Loucy (cell line): ENCODE results near the gene CIAO3.
"Not testable (repeated sequence)": the region's sequence is repeated elsewhere in the genome, so short reads cannot be mapped to it uniquely, and the experiment has no call there.

Source experiments
- H2AFZ ChIP-seq: fragments of 200-600 bp; sonication (generic); 2 replicates; pipeline ENCODE4 v1.6.0; 2016; ENCODE audit warnings: antibody characterized with exemption, mild to moderate bottlenecking, low read length, moderate library complexity
- H3F3A ChIP-seq: fragments of 200-600 bp; 2 replicates; pipeline ENCODE4 v1.6.0; 2016; ENCODE audit warnings: antibody characterized with exemption, low read depth, mild to moderate bottlenecking
- H3K27me3 ChIP-seq: fragments of 200-600 bp; sonication (generic); 2 replicates; pipeline ENCODE4 v1.6.1; 2014; ENCODE audit warnings: low read length, mild to moderate bottlenecking; ENCODE audit not compliant: insufficient read depth, poor library complexity, severe bottlenecking
- H3K36me3 ChIP-seq: fragments of 200-600 bp; sonication (generic); 2 replicates; pipeline ENCODE4 v1.6.1; 2016; ENCODE audit warnings: low read length; ENCODE audit not compliant: insufficient read depth
- H3K4me1 ChIP-seq: fragments of 200-600 bp; sonication (generic); 2 replicates; pipeline ENCODE4 v1.5.1; 2014; ENCODE audit warnings: low read length, mild to moderate bottlenecking; ENCODE audit not compliant: insufficient read depth, poor library complexity, severe bottlenecking
- H3K4me2 ChIP-seq: fragments of 200-600 bp; sonication (generic); 2 replicates; pipeline ENCODE4 v1.6.0; 2014; ENCODE audit warnings: antibody characterized with exemption, low read length, low read depth, mild to moderate bottlenecking; ENCODE audit not compliant: poor library complexity, severe bottlenecking
- H3K4me3 ChIP-seq: fragments of 200-600 bp; sonication (generic); 2 replicates; pipeline ENCODE4 v1.5.1; 2014; ENCODE audit warnings: low read length, mild to moderate bottlenecking, mixed read lengths; ENCODE audit not compliant: poor library complexity, severe bottlenecking
- H3K79me2 ChIP-seq: fragments of 200-600 bp; sonication (generic); 2 replicates; pipeline ENCODE4 v1.6.1; 2014; ENCODE audit warnings: low read length; ENCODE audit not compliant: insufficient read depth
- H3K9ac ChIP-seq: fragments of 200-600 bp; sonication (generic); 2 replicates; pipeline ENCODE4 v1.6.0; 2014; ENCODE audit warnings: mild to moderate bottlenecking, low read depth, low read length, moderate library complexity; ENCODE audit not compliant: poor library complexity, severe bottlenecking
- H3K9me2 ChIP-seq: fragments of 200-600 bp; sonication (generic); replicated peaks from 2 replicates; pipeline ENCODE4 v1.6.1; 2016; ENCODE audit warnings: low read depth, low read length, mixed read lengths
- H3K9me3 ChIP-seq: fragments of 200-600 bp; sonication (generic); 2 replicates; pipeline ENCODE4 v1.6.1; 2014; ENCODE audit warnings: mild to moderate bottlenecking, antibody characterized with exemption, low read length, low read depth; ENCODE audit not compliant: insufficient read depth
- H4K20me1 ChIP-seq: fragments of 200-600 bp; sonication (generic); 2 replicates; pipeline ENCODE4 v1.6.0; 2014; ENCODE audit warnings: antibody characterized with exemption, low read length, mild to moderate bottlenecking; ENCODE audit not compliant: insufficient read depth, poor library complexity, severe bottlenecking
- EZH2phosphoT487 ChIP-seq: fragments of 200-600 bp; IDR thresholded peaks from 2 replicates; pipeline ENCODE4 v1.6.1; 2018; ENCODE audit warnings: antibody characterized with exemption, mild to moderate bottlenecking, moderate library complexity, borderline replicate concordance
- TF ChIP-seq, protein P1 (sequence below): fragments of 200-600 bp; sonication (generic); conservative IDR thresholded peaks from 2 replicates; pipeline ENCODE4 v1.5.1; 2014; ENCODE audit warnings: mild to moderate bottlenecking, antibody characterized with exemption, low read length

Gene CIAO3

DNA sequence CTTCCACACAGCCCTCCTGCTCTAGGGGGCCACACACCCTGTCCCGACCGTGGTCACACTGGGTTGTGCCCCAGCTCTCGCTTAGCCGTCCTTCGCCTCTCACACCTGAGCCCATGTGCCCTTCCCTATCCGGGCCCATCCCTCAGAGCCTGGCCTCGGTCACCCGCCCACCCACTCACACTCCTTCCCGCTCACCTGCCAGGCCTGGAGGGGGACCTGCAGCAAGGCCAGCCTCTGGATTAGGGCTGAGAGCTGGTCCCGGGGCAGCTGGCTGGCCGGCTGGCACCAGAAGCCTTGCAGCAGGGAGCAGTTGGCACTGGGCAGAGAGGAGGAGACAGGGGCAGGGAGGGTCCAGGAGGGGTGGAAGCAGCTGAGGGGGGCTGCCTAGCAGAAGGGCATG is 37.6 kb upstream of the CIAO3 start:
- H3F3A ChIP-seq = no peaks in the 10 kb centered on the region
- H3K4me2 ChIP-seq = no peak overlapping the region
- no peak for TF ChIP-seq EZH2phosphoT487
- TF ChIP-seq, protein P1, sequence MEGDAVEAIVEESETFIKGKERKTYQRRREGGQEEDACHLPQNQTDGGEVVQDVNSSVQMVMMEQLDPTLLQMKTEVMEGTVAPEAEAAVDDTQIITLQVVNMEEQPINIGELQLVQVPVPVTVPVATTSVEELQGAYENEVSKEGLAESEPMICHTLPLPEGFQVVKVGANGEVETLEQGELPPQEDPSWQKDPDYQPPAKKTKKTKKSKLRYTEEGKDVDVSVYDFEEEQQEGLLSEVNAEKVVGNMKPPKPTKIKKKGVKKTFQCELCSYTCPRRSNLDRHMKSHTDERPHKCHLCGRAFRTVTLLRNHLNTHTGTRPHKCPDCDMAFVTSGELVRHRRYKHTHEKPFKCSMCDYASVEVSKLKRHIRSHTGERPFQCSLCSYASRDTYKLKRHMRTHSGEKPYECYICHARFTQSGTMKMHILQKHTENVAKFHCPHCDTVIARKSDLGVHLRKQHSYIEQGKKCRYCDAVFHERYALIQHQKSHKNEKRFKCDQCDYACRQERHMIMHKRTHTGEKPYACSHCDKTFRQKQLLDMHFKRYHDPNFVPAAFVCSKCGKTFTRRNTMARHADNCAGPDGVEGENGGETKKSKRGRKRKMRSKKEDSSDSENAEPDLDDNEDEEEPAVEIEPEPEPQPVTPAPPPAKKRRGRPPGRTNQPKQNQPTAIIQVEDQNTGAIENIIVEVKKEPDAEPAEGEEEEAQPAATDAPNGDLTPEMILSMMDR = no peak
- H2AFZ ChIP-seq = no peak overlapping the region
- no peaks in the 10 kb centered on the region for H3K4me1 ChIP-seq
- no peaks in the 10 kb centered on the region for H3K36me3 ChIP-seq
- H4K20me1 ChIP-seq = no peaks in the 10 kb centered on the region
- no peaks in the 10 kb centered on the region for H3K79me2 ChIP-seq
- no peaks in the 10 kb centered on the region for H3K9me2 ChIP-seq
- H3K9me3 ChIP-seq = no peaks in the 10 kb centered on the region
- no peaks in the 10 kb centered on the region for H3K27me3 ChIP-seq
- no peak overlapping the region for H3K4me3 ChIP-seq
- H3K9ac ChIP-seq = no peak overlapping the region

DNA sequence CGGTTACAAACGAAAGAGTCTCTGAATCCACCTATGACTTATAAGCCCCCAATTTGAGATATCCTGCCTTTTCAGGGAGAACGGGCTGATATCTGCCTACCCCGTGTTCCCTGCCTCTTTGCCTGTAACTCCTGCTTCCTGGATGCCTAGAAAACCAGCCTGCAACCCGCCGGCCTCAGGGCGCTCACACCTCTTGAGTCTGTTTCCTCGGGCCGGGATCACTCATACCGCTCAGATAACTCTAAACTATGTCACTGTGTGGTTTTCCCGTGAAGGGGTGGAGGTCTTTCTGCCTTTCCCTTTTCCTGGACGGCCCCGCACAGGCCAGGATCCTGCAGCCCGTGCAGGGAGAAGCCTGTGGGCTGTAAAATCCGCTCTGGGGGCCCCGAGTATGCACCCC is 37.0 kb upstream of the CIAO3 start:
- Histone ChIP-seq H3F3A (no peaks in the 10 kb centered on the region), H3K4me3 (no peak overlapping the region), H3K4me2 (no peak overlapping the region), H3K9me2 (no peaks in the 10 kb centered on the region), H3K79me2 (no peaks in the 10 kb centered on the region), H4K20me1 (no peaks in the 10 kb centered on the region), H3K36me3 (no peaks in the 10 kb centered on the region), H3K27me3 (no peaks in the 10 kb centered on the region), H3K9me3 (no peaks in the 10 kb centered on the region), H3K9ac (no peak overlapping the region), H3K4me1 (no peaks in the 10 kb centered on the region), H2AFZ (no peak overlapping the region)
- TF ChIP-seq, protein P1 = no peak
- TF ChIP-seq EZH2phosphoT487 = no peak

DNA sequence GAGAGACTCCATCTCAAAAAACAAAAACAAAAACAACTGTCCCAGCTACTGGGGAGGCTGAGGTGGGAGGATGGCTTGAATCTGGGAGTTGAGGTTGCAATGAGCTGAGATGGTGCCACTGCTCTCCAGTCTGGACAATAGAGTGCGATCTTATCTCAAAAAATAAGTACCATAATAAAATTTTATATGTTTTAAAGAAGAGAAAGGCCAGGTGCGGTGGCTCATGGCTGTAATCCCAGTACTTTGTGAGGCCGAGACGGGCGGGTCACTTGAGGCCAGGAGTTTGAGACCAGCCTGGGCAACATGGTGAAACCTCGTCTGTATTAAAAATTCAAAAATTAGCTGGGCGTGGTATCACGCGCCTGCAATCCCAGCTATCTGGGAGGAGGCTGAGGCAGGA is 36.0 kb upstream of the CIAO3 start:
- TF ChIP-seq, protein P1 = no peak
- no peak for TF ChIP-seq EZH2phosphoT487
- Histone ChIP-seq H4K20me1 (no peaks in the 10 kb centered on the region), H3K4me3 (no peak overlapping the region), H3F3A (no peaks in the 10 kb centered on the region), H3K36me3 (no peaks in the 10 kb centered on the region), H3K27me3 (no peaks in the 10 kb centered on the region), H3K9me3 (no peaks in the 10 kb centered on the region), H3K4me1 (no peaks in the 10 kb centered on the region), H3K9me2 (no peaks in the 10 kb centered on the region), H3K79me2 (no peaks in the 10 kb centered on the region), H3K9ac (no peak overlapping the region), H3K4me2 (no peak overlapping the region), H2AFZ (no peak overlapping the region)

DNA sequence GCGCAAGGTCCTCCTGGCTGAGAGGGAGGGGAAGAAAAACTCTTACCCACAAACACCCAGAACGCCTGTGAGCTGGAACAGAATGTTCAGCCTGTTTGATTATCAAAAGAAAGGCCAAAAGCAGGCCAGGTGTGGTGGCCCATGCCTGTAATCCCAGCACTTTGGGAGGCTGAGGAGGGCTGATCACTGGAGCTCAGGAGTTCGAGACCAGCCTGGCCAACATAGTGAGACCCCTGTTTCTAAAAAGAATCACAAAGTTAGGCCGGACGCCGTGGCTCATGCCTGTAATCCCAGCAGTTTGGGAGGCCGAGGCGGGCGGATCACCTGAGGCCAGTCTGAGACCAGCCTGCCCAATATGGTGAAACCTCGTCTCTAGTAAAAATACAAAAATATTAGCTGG is 35.5 kb upstream of the CIAO3 start:
- H3K9me3 ChIP-seq, H3K79me2 ChIP-seq, H2AFZ ChIP-seq, H3K9me2 ChIP-seq, H3K36me3 ChIP-seq, H4K20me1 ChIP-seq, H3K4me3 ChIP-seq, H3K27me3 ChIP-seq, H3F3A ChIP-seq, H3K9ac ChIP-seq, H3K4me2 ChIP-seq, H3K4me1 ChIP-seq: not testable (repeated sequence)
